ENCODE data around the gene SESN2.

Gene SESN2

GRCh38 chr1:28297826-28298225 is 38.5 kb downstream of the SESN2 start:
- peak overlapping the region; percentile 75 for H2AK5ac ChIP-seq (ENCODE audit: low read length, severe bottlenecking)
- H4K91ac ChIP-seq (ENCODE audit: low read length), result no peak overlapping the region
- no peak overlapping the region for H2AFZ ChIP-seq (ENCODE audit: low read depth, low read length)
- peak overlapping the region; percentile 38 for H2BK5ac ChIP-seq (ENCODE audit: low read depth, low read length, poor library complexity, severe bottlenecking)
- no peak overlapping the region for H3K4ac ChIP-seq (ENCODE audit: low read depth in 1 of 2, low read length in 2 of 2)
- no peak overlapping the region for H3K18ac ChIP-seq (ENCODE audit: low read depth in 1 of 2, low read length in 2 of 2)
- no peak overlapping the region for H3K23ac ChIP-seq (ENCODE audit: low read length in 2 of 2)
- peaks cover 7% of the 10 kb centered on the region for H3K4me1 ChIP-seq (ENCODE audit: control insufficient read depth, insufficient read depth, low read depth, low read length)
- H2BK120ac ChIP-seq (ENCODE audit: low read depth, low read length), result no peak overlapping the region
- H3K4me2 ChIP-seq (ENCODE audit: low read length, poor library complexity, severe bottlenecking), result no peak overlapping the region
- H3K9ac ChIP-seq (ENCODE audit: low read length), result no peak overlapping the region
- H3K9me3 ChIP-seq (ENCODE audit: control insufficient read depth, low read length), result no peaks in the 10 kb centered on the region
- no peak overlapping the region for H3K14ac ChIP-seq (ENCODE audit: low read length in 2 of 2)
- H4K8ac ChIP-seq (ENCODE audit: low read length), result no peak overlapping the region
- no peak overlapping the region for H2BK12ac ChIP-seq (ENCODE audit: low read length in 2 of 2)
- H3K27me3 ChIP-seq (ENCODE audit: control insufficient read depth in 1 of 2, insufficient read depth in 1 of 2, low read length in 2 of 2), result no peaks in the 10 kb centered on the region
- H2BK15ac ChIP-seq (ENCODE audit: low read depth, poor library complexity, severe bottlenecking), result no peak overlapping the region
- H3K4me3 ChIP-seq (ENCODE audit: insufficient read depth in 1 of 2, low read depth in 1 of 2, low read length in 2 of 2), result no peak overlapping the region
- no peak overlapping the region for H3K27ac ChIP-seq (ENCODE audit: low read length, poor library complexity, severe bottlenecking)
- no peak for DNase-seq
- no peaks in the 10 kb centered on the region for H3K79me1 ChIP-seq (replicated peaks; ENCODE audit: low read length, poor library complexity, severe bottlenecking)
- H3K36me3 ChIP-seq (ENCODE audit: control insufficient read depth in 1 of 2, insufficient read depth in 2 of 2, low read depth in 1 of 2, low read length in 2 of 2), result no peaks in the 10 kb centered on the region
- 95% methylated on average over 2 of the region's 2 CpGs for WGBS

GRCh38 chr1:28298438-28298837 is 39.1 kb downstream of the SESN2 start:
- 89% methylated on average over 2 of the region's 2 CpGs for WGBS
- Histone ChIP-seq H3K4me1 (ENCODE audit: control insufficient read depth, insufficient read depth, low read depth, low read length) (peaks cover 7% of the 10 kb centered on the region), H4K91ac (ENCODE audit: low read length) (no peak overlapping the region), H3K14ac (ENCODE audit: low read length in 2 of 2) (no peak overlapping the region), H3K23ac (ENCODE audit: low read length in 2 of 2) (no peak overlapping the region), H3K18ac (ENCODE audit: low read depth in 1 of 2, low read length in 2 of 2) (no peak overlapping the region), H2BK12ac (ENCODE audit: low read length in 2 of 2) (no peak overlapping the region), H2AK5ac (ENCODE audit: low read length, severe bottlenecking) (no peak overlapping the region), H3K36me3 (ENCODE audit: control insufficient read depth in 1 of 2, insufficient read depth in 2 of 2, low read depth in 1 of 2, low read length in 2 of 2) (no peaks in the 10 kb centered on the region), H3K79me1 (replicated peaks; ENCODE audit: low read length, poor library complexity, severe bottlenecking) (no peaks in the 10 kb centered on the region), H3K9me3 (ENCODE audit: control insufficient read depth, low read length) (no peaks in the 10 kb centered on the region), H3K4me2 (ENCODE audit: low read length, poor library complexity, severe bottlenecking) (no peak overlapping the region), H2BK5ac (ENCODE audit: low read depth, low read length, poor library complexity, severe bottlenecking) (no peak overlapping the region), H3K27ac (ENCODE audit: low read length, poor library complexity, severe bottlenecking) (no peak overlapping the region), H3K4me3 (ENCODE audit: insufficient read depth in 1 of 2, low read depth in 1 of 2, low read length in 2 of 2) (no peak overlapping the region), H3K4ac (ENCODE audit: low read depth in 1 of 2, low read length in 2 of 2) (no peak overlapping the region), H3K27me3 (ENCODE audit: control insufficient read depth in 1 of 2, insufficient read depth in 1 of 2, low read length in 2 of 2) (no peaks in the 10 kb centered on the region), H3K9ac (ENCODE audit: low read length) (no peak overlapping the region), H2BK120ac (ENCODE audit: low read depth, low read length) (no peak overlapping the region), H4K8ac (ENCODE audit: low read length) (no peak overlapping the region), H2BK15ac (ENCODE audit: low read depth, poor library complexity, severe bottlenecking) (no peak overlapping the region), H2AFZ (ENCODE audit: low read depth, low read length) (no peak overlapping the region)
- no peak for DNase-seq

- Histone ChIP-seq H3K79me1 (replicated peaks; ENCODE audit: low read length, poor library complexity, severe bottlenecking) (no peaks in the 10 kb centered on the region), H2BK5ac (ENCODE audit: low read depth, low read length, poor library complexity, severe bottlenecking) (no peak overlapping the region), H4K91ac (ENCODE audit: low read length) (no peak overlapping the region), H2BK120ac (ENCODE audit: low read depth, low read length) (no peak overlapping the region), H2AFZ (ENCODE audit: low read depth, low read length) (no peak overlapping the region), H2BK12ac (ENCODE audit: low read length in 2 of 2) (no peak overlapping the region), H3K4me3 (ENCODE audit: insufficient read depth in 1 of 2, low read depth in 1 of 2, low read length in 2 of 2) (no peak overlapping the region), H3K36me3 (ENCODE audit: control insufficient read depth in 1 of 2, insufficient read depth in 2 of 2, low read depth in 1 of 2, low read length in 2 of 2) (no peaks in the 10 kb centered on the region), H3K9me3 (ENCODE audit: control insufficient read depth, low read length) (no peaks in the 10 kb centered on the region), H3K4me2 (ENCODE audit: low read length, poor library complexity, severe bottlenecking) (no peak overlapping the region), H3K23ac (ENCODE audit: low read length in 2 of 2) (no peak overlapping the region), H3K4me1 (ENCODE audit: control insufficient read depth, insufficient read depth, low read depth, low read length) (peaks cover 6% of the 10 kb centered on the region), H3K4ac (ENCODE audit: low read depth in 1 of 2, low read length in 2 of 2) (no peak overlapping the region), H3K18ac (ENCODE audit: low read depth in 1 of 2, low read length in 2 of 2) (no peak overlapping the region), H2AK5ac (ENCODE audit: low read length, severe bottlenecking) (no peak overlapping the region), H3K27ac (ENCODE audit: low read length, poor library complexity, severe bottlenecking) (no peak overlapping the region), H3K14ac (ENCODE audit: low read length in 2 of 2) (no peak overlapping the region), H3K27me3 (ENCODE audit: control insufficient read depth in 1 of 2, insufficient read depth in 1 of 2, low read length in 2 of 2) (no peaks in the 10 kb centered on the region), H3K9ac (ENCODE audit: low read length) (no peak overlapping the region), H2BK15ac (ENCODE audit: low read depth, poor library complexity, severe bottlenecking) (no peak overlapping the region), H4K8ac (ENCODE audit: low read length) (no peak overlapping the region)
- WGBS, result 71% methylated on average over 5 of the region's 7 CpGs
- no peak for DNase-seq
Observed at GRCh38 chr1:28301368-28302174, 42.3 kb downstream of the SESN2 start.

- no peak overlapping the region for H2AK5ac ChIP-seq (ENCODE audit: low read length, severe bottlenecking)
- H2AFZ ChIP-seq (ENCODE audit: low read depth, low read length), result no peak overlapping the region
- no peak overlapping the region for H3K27ac ChIP-seq (ENCODE audit: low read length, poor library complexity, severe bottlenecking)
- no peak for DNase-seq
- peaks cover 4% of the 10 kb centered on the region for H3K4me1 ChIP-seq (ENCODE audit: control insufficient read depth, insufficient read depth, low read depth, low read length)
- no peaks in the 10 kb centered on the region for H3K9me3 ChIP-seq (ENCODE audit: control insufficient read depth, low read length)
- no peak overlapping the region for H3K9ac ChIP-seq (ENCODE audit: low read length)
- H3K4me3 ChIP-seq (ENCODE audit: insufficient read depth in 1 of 2, low read depth in 1 of 2, low read length in 2 of 2), result no peak overlapping the region
- no peaks in the 10 kb centered on the region for H3K79me1 ChIP-seq (replicated peaks; ENCODE audit: low read length, poor library complexity, severe bottlenecking)
- WGBS, result 79% methylated on average over 5 of the region's 5 CpGs
- H3K36me3 ChIP-seq (ENCODE audit: control insufficient read depth in 1 of 2, insufficient read depth in 2 of 2, low read depth in 1 of 2, low read length in 2 of 2), result no peaks in the 10 kb centered on the region
- no peak overlapping the region for H2BK15ac ChIP-seq (ENCODE audit: low read depth, poor library complexity, severe bottlenecking)
- H4K91ac ChIP-seq (ENCODE audit: low read length), result no peak overlapping the region
- H3K4me2 ChIP-seq (ENCODE audit: low read length, poor library complexity, severe bottlenecking), result no peak overlapping the region
- H2BK12ac ChIP-seq (ENCODE audit: low read length in 2 of 2), result no peak overlapping the region
- H3K18ac ChIP-seq (ENCODE audit: low read depth in 1 of 2, low read length in 2 of 2), result no peak overlapping the region
- H3K14ac ChIP-seq (ENCODE audit: low read length in 2 of 2), result no peak overlapping the region
- H3K4ac ChIP-seq (ENCODE audit: low read depth in 1 of 2, low read length in 2 of 2), result no peak overlapping the region
- H3K27me3 ChIP-seq (ENCODE audit: control insufficient read depth in 1 of 2, insufficient read depth in 1 of 2, low read length in 2 of 2), result no peaks in the 10 kb centered on the region
- H4K8ac ChIP-seq (ENCODE audit: low read length), result no peak overlapping the region
- no peak overlapping the region for H3K23ac ChIP-seq (ENCODE audit: low read length in 2 of 2)
- H2BK5ac ChIP-seq (ENCODE audit: low read depth, low read length, poor library complexity, severe bottlenecking), result no peak overlapping the region
- H2BK120ac ChIP-seq (ENCODE audit: low read depth, low read length), result no peak overlapping the region
Observed at GRCh38 chr1:28302247-28302646, 42.9 kb downstream of the SESN2 start.
